ENCODE measurements around the gene MIB1. TPM values are rescaled to one million over a fixed set of nuclear protein-coding genes. Genes with fewer than 3 reads are reported as not detected.

MIB1 gene
- total and polyA plus RNA-seq, 2 experiments from 2014 or later: 10.8 to 56.7 TPM

DNA sequence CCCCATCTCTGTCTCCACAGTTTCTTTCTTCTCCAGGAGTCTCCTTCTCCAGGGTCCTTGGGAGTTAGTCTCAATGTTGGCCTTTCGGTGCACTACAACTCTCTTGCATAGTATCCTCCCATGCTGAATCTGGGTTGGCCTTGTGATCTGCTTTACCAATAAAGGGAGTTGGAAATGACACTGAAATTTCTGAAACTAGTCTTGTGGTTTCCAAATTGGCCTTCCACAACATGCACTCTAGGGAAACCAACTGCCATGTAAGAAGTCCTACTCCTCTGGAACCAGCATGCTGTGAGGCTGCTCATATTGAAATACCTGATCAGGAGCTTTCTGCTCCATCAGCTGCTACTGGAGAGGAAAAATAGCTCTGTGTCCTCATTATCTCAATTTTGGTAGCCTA lies 26.1 kb upstream of the MIB1 start (continued):
- TF ChIP-seq, protein P1, sequence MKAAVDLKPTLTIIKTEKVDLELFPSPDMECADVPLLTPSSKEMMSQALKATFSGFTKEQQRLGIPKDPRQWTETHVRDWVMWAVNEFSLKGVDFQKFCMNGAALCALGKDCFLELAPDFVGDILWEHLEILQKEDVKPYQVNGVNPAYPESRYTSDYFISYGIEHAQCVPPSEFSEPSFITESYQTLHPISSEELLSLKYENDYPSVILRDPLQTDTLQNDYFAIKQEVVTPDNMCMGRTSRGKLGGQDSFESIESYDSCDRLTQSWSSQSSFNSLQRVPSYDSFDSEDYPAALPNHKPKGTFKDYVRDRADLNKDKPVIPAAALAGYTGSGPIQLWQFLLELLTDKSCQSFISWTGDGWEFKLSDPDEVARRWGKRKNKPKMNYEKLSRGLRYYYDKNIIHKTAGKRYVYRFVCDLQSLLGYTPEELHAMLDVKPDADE (IDR thresholded peaks at IDR 0.05): no peak

DNA sequence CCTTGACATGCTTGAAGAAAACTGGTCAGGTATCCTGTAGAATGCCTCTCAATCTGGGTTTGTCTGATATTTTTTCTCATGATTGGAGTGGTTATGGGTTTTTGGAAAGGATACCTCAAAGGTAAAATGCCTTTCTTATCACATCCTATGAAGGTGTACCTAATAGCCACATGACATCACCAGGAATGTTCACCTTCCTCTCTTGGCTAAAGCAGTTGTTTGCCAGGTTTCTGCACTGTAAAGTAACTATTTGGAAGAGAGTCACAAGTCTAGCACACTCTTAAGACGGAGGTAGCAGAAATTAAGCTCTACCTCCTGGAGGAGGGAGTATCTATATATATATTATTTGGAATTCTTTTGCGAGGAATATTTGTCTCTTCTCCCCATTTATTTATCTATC lies 17.9 kb upstream of the MIB1 start:
- Mint-ChIP-seq H3K9me3 (no peaks in the 10 kb centered on the region), H3K4me1 (no peaks in the 10 kb centered on the region), H3K27ac (no peak overlapping the region), H3K4me3 (no peak overlapping the region), H3K27me3 (ENCODE audit: insufficient read depth, low read depth, poor library complexity) (peaks cover 4% of the 10 kb centered on the region), H3K36me3 (ENCODE audit: low read depth) (no peaks in the 10 kb centered on the region)
- DNase-seq (ENCODE audit: low spot score) (no peak), ATAC-seq (no peak)
- H3K79me2 ChIP-seq (replicated peaks; ENCODE audit: insufficient read depth): no peaks in the 10 kb centered on the region
- no peaks in the 10 kb centered on the region for H3K36me3 ChIP-seq (ENCODE audit: insufficient read depth)
- H3K4me2 ChIP-seq: no peak overlapping the region
- H3K27ac ChIP-seq (ENCODE audit: low read depth): no peak overlapping the region
- no peaks in the 10 kb centered on the region for H3F3A ChIP-seq (replicated peaks; ENCODE audit: low read depth)
- H3K9me2 ChIP-seq (ENCODE audit: insufficient read depth): no peaks in the 10 kb centered on the region
- H3K4me3 ChIP-seq: no peak overlapping the region
- H4K20me1 ChIP-seq (replicated peaks; ENCODE audit: insufficient read depth): no peaks in the 10 kb centered on the region
- H3K4me1 ChIP-seq (ENCODE audit: insufficient read depth): no peaks in the 10 kb centered on the region
- no peaks in the 10 kb centered on the region for H3K27me3 ChIP-seq (ENCODE audit: insufficient read depth)
- H2AFZ ChIP-seq: no peak overlapping the region
- TF ChIP-seq JUNB (IDR thresholded peaks at IDR 0.05; ENCODE audit: unreplicated experiment): no peak
- no peak for TF ChIP-seq STAT1 (IDR thresholded peaks at IDR 0.05; ENCODE audit: unreplicated experiment)
- TF ChIP-seq ZNF331 (CRISPR knock-in tag; IDR thresholded peaks at IDR 0.05; ENCODE audit: low read depth): no peak
- no peak for TF ChIP-seq EZH2 (IDR thresholded peaks at IDR 0.05; ENCODE audit: low read depth, unreplicated experiment)
- TF ChIP-seq EZH2phosphoT487 (IDR thresholded peaks at IDR 0.05; ENCODE audit: unreplicated experiment): no peak
- TF ChIP-seq, protein P1 (IDR thresholded peaks at IDR 0.05): no peak
- TF ChIP-seq, protein P2, sequence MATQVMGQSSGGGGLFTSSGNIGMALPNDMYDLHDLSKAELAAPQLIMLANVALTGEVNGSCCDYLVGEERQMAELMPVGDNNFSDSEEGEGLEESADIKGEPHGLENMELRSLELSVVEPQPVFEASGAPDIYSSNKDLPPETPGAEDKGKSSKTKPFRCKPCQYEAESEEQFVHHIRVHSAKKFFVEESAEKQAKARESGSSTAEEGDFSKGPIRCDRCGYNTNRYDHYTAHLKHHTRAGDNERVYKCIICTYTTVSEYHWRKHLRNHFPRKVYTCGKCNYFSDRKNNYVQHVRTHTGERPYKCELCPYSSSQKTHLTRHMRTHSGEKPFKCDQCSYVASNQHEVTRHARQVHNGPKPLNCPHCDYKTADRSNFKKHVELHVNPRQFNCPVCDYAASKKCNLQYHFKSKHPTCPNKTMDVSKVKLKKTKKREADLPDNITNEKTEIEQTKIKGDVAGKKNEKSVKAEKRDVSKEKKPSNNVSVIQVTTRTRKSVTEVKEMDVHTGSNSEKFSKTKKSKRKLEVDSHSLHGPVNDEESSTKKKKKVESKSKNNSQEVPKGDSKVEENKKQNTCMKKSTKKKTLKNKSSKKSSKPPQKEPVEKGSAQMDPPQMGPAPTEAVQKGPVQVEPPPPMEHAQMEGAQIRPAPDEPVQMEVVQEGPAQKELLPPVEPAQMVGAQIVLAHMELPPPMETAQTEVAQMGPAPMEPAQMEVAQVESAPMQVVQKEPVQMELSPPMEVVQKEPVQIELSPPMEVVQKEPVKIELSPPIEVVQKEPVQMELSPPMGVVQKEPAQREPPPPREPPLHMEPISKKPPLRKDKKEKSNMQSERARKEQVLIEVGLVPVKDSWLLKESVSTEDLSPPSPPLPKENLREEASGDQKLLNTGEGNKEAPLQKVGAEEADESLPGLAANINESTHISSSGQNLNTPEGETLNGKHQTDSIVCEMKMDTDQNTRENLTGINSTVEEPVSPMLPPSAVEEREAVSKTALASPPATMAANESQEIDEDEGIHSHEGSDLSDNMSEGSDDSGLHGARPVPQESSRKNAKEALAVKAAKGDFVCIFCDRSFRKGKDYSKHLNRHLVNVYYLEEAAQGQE (IDR thresholded peaks at IDR 0.05; ENCODE audit: unreplicated experiment): no peak
- TF ChIP-seq, protein P3, sequence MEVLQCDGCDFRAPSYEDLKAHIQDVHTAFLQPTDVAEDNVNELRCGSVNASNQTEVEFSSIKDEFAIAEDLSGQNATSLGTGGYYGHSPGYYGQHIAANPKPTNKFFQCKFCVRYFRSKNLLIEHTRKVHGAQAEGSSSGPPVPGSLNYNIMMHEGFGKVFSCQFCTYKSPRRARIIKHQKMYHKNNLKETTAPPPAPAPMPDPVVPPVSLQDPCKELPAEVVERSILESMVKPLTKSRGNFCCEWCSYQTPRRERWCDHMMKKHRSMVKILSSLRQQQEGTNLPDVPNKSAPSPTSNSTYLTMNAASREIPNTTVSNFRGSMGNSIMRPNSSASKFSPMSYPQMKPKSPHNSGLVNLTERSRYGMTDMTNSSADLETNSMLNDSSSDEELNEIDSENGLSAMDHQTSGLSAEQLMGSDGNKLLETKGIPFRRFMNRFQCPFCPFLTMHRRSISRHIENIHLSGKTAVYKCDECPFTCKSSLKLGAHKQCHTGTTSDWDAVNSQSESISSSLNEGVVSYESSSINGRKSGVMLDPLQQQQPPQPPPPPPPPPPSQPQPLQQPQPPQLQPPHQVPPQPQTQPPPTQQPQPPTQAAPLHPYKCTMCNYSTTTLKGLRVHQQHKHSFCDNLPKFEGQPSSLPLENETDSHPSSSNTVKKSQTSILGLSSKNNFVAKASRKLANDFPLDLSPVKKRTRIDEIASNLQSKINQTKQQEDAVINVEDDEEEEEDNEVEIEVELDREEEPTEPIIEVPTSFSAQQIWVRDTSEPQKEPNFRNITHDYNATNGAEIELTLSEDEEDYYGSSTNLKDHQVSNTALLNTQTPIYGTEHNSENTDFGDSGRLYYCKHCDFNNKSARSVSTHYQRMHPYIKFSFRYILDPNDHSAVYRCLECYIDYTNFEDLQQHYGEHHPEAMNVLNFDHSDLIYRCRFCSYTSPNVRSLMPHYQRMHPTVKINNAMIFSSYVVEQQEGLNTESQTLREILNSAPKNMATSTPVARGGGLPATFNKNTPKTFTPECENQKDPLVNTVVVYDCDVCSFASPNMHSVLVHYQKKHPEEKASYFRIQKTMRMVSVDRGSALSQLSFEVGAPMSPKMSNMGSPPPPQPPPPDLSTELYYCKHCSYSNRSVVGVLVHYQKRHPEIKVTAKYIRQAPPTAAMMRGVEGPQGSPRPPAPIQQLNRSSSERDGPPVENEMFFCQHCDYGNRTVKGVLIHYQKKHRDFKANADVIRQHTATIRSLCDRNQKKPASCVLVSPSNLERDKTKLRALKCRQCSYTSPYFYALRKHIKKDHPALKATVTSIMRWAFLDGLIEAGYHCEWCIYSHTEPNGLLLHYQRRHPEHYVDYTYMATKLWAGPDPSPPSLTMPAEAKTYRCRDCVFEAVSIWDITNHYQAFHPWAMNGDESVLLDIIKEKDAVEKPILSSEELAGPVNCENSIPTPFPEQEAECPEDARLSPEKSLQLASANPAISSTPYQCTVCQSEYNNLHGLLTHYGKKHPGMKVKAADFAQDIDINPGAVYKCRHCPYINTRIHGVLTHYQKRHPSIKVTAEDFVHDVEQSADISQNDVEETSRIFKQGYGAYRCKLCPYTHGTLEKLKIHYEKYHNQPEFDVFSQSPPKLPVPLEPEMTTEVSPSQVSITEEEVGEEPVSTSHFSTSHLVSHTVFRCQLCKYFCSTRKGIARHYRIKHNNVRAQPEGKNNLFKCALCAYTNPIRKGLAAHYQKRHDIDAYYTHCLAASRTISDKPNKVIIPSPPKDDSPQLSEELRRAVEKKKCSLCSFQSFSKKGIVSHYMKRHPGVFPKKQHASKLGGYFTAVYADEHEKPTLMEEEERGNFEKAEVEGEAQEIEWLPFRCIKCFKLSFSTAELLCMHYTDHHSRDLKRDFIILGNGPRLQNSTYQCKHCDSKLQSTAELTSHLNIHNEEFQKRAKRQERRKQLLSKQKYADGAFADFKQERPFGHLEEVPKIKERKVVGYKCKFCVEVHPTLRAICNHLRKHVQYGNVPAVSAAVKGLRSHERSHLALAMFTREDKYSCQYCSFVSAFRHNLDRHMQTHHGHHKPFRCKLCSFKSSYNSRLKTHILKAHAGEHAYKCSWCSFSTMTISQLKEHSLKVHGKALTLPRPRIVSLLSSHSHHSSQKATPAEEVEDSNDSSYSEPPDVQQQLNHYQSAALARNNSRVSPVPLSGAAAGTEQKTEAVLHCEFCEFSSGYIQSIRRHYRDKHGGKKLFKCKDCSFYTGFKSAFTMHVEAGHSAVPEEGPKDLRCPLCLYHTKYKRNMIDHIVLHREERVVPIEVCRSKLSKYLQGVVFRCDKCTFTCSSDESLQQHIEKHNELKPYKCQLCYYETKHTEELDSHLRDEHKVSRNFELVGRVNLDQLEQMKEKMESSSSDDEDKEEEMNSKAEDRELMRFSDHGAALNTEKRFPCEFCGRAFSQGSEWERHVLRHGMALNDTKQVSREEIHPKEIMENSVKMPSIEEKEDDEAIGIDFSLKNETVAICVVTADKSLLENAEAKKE (CRISPR knock-in tag; IDR thresholded peaks at IDR 0.05): no peak

Data from GM23338 (cell line).